Cardiac muscle cell (in vitro differentiated cells and primary cell): ENCODE results near the gene F10. TPM values are rescaled to one million over a fixed set of nuclear protein-coding genes. Genes with fewer than 3 reads are reported as not detected.
A peak's percentile ranks its signal among the peaks of the same experiment; 100 is the strongest.

Experiments
- DNase-seq, 2 donors: peaks; one replicate each; pipeline versions ENCODE4 v3.0.0 to v3.0.0-alpha.2; 2010 to 2017; ENCODE audit warnings: low read depth in 1 of 2, low spot score in 1 of 2
- H3K27ac ChIP-seq: fragments of 200-600 bp; sonication (generic); 2 replicates; pipeline ENCODE4 v1.5.1; 2016
- H3K27me3 ChIP-seq: fragments of 200-600 bp; sonication (generic); 2 replicates; pipeline ENCODE4 v1.6.0; 2016; ENCODE audit warnings: control low read depth
- H3K36me3 ChIP-seq: fragments of 200-600 bp; sonication (generic); 2 replicates; pipeline ENCODE4 v1.5.1; 2016; ENCODE audit warnings: control low read depth
- H3K4me1 ChIP-seq: fragments of 200-600 bp; sonication (generic); 2 replicates; pipeline ENCODE4 v1.8.1; 2017; ENCODE audit warnings: low read depth, mild to moderate bottlenecking, mixed run types
- H3K4me3 ChIP-seq: fragments of 200-600 bp; sonication (generic); 2 replicates; pipeline ENCODE4 v1.5.1; 2016; ENCODE audit warnings: mild to moderate bottlenecking
- H3K9me3 ChIP-seq: fragments of 200-600 bp; sonication (generic); 2 replicates; pipeline ENCODE4 v1.5.1; 2017; ENCODE audit warnings: low read depth, mild to moderate bottlenecking, control low read depth
- polyA plus RNA-seq: library from polyadenylated mRNA; unstranded; fragments of >200 nt; fragmentation: Nextera tagmentation; extraction: Ambion mirVana; gene quantifications from 2 replicates; pipeline ENCODE4 v1.2.1, GENCODE V29; 2016
- total RNA-seq: library from RNA; depleted of rRNA; stranded (reverse); fragments of >200 nt; gene quantifications from 2 replicates; pipeline ENCODE4 v1.2.3, GENCODE V29; 2016
- TF ChIP-seq, protein P1 (sequence below): IDR thresholded peaks from 2 replicates; pipeline ENCODE4 v1.5.1; 2012; ENCODE audit warnings: low read depth, mild to moderate bottlenecking, low read length

Gene F10
- total and polyA plus RNA-seq, 2 experiments from 2014 or later: 4.0 to 6.6 TPM

DNA sequence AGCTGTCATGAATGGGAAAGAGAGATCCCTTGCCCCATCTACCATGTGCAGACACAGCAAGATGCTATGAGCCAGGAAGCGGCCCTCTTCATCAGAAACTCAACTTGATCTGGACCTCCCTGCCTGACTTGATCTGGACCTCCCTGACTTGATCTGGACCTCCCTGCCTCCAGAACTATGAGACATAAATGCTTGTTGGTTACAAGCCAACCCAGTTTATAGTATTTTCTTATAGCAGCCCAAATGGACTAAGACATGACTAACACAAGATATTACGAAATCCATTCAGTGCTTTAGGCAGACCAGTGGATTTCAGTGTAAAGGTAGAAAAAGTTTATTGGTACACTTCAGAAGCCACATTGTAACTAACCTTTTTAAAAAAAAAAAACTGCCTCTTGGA, 70.3 kb downstream of the F10 start:
- TF ChIP-seq, protein P1, sequence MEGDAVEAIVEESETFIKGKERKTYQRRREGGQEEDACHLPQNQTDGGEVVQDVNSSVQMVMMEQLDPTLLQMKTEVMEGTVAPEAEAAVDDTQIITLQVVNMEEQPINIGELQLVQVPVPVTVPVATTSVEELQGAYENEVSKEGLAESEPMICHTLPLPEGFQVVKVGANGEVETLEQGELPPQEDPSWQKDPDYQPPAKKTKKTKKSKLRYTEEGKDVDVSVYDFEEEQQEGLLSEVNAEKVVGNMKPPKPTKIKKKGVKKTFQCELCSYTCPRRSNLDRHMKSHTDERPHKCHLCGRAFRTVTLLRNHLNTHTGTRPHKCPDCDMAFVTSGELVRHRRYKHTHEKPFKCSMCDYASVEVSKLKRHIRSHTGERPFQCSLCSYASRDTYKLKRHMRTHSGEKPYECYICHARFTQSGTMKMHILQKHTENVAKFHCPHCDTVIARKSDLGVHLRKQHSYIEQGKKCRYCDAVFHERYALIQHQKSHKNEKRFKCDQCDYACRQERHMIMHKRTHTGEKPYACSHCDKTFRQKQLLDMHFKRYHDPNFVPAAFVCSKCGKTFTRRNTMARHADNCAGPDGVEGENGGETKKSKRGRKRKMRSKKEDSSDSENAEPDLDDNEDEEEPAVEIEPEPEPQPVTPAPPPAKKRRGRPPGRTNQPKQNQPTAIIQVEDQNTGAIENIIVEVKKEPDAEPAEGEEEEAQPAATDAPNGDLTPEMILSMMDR: no peak
- Histone ChIP-seq H3K4me1 (no peaks in the 10 kb centered on the region), H3K4me3 (no peak overlapping the region), H3K9me3 (no peaks in the 10 kb centered on the region), H3K27ac (no peak overlapping the region), H3K27me3 (no peaks in the 10 kb centered on the region), H3K36me3 (peaks cover 45% of the 10 kb centered on the region)
- peak in 1 of 2 donors; percentile 74 for DNase-seq

GRCh38 chr13:113195360-113195759, 72.8 kb downstream of the F10 start:
- no peaks in the 10 kb centered on the region for H3K27me3 ChIP-seq
- no peak for DNase-seq
- peaks cover 55% of the 10 kb centered on the region for H3K36me3 ChIP-seq
- no peak overlapping the region for H3K4me3 ChIP-seq
- TF ChIP-seq, protein P1: no peak
- no peaks in the 10 kb centered on the region for H3K9me3 ChIP-seq
- H3K4me1 ChIP-seq: no peaks in the 10 kb centered on the region
- H3K27ac ChIP-seq: no peak overlapping the region

- Histone ChIP-seq H3K27ac (no peak overlapping the region), H3K4me3 (no peak overlapping the region), H3K27me3 (no peaks in the 10 kb centered on the region), H3K36me3 (peaks cover 52% of the 10 kb centered on the region), H3K9me3 (no peaks in the 10 kb centered on the region), H3K4me1 (peaks cover 2% of the 10 kb centered on the region)
- TF ChIP-seq, protein P1: no peak
- DNase-seq: no peak
Observed at GRCh38 chr13:113196970-113197737, 74.6 kb downstream of the F10 start.

Other genes starting within 250 kb of the F10 start
- 32.0 and 38.6 TPM in 2 replicates for gene MCF2L, start 153.6 kb upstream of the F10 start, total RNA-seq
- gene MCF2L, start 153.6 kb upstream of the F10 start, polyA plus RNA-seq: 23.7 and 27.6 TPM in 2 replicates
- gene F7, start 17.0 kb upstream of the F10 start, total RNA-seq: 0.83 and 1.2 TPM in 2 replicates
- gene F7, start 17.0 kb upstream of the F10 start, polyA plus RNA-seq: not detected in 2 replicates
- not detected in 2 replicates for gene PROZ, start 35.8 kb downstream of the F10 start, total RNA-seq
- gene PROZ, start 35.8 kb downstream of the F10 start, polyA plus RNA-seq: 0.37 and 0.42 TPM in 2 replicates
- gene PCID2, start 85.9 kb downstream of the F10 start, total RNA-seq: 42.7 and 57.6 TPM in 2 replicates
- gene PCID2, start 85.9 kb downstream of the F10 start, polyA plus RNA-seq: 52.4 and 67.0 TPM in 2 replicates
- gene CUL4A, start 86.8 kb downstream of the F10 start, total RNA-seq: 89.3 and 127 TPM in 2 replicates
- gene CUL4A, start 86.8 kb downstream of the F10 start, polyA plus RNA-seq: 57.7 and 71.1 TPM in 2 replicates
- 43.8 and 68.6 TPM in 2 replicates for gene LAMP1, start 174.4 kb downstream of the F10 start, total RNA-seq
- gene LAMP1, start 174.4 kb downstream of the F10 start, polyA plus RNA-seq: 60.8 and 83.7 TPM in 2 replicates
- 18.2 and 24.9 TPM in 2 replicates for gene GRTP1, start 241.3 kb downstream of the F10 start, total RNA-seq
- 20.1 and 31.6 TPM in 2 replicates for gene GRTP1, start 241.3 kb downstream of the F10 start, polyA plus RNA-seq